Measurements from ENCODE around the gene TEX13D.

DNA sequence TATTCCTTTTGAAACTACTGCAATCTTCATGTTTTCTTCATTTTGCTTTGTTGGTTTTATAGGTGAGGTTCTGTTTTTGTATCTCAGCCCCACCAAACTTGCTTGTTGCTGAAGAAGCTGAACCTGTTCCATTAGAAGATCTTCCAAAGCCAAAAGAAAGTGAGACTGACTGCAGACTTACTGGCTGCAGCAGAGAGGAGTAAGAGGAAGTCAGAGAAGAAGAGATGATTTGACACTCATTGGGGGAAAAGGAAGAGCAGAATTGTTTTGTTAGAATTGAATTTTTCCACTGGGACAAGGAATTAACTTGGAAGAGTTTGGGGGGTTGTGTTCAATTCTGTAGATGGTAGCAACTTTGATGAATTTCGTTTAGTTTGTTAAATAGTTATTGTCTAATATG, 3.1 kb downstream of the TEX13D start:
- TF ChIP-seq POLR2A (IDR thresholded peaks at IDR 0.05; ENCODE audit: low read length) = no peak
- no peak for TF ChIP-seq GATA1 (IDR thresholded peaks at IDR 0.05; ENCODE audit: low read depth, low read length)
